ENCODE measurements around the gene ARHGAP40. TPM values are rescaled to one million over a fixed set of nuclear protein-coding genes. Genes with fewer than 3 reads are reported as not detected.

The ARHGAP40 gene
- total RNA-seq, 4 donors from 2014 or later = not detected

GRCh38 chr20:38631155-38632022 is 29.8 kb downstream of the ARHGAP40 start:
- DNase-seq (ENCODE audit: low spot score in 2 of 2) = no peak
- no peaks in the 10 kb centered on the region for H3K36me3 ChIP-seq
- no peak overlapping the region for H3K4me3 ChIP-seq
- H3K27ac ChIP-seq = no peak overlapping the region
- peaks cover 0 to 13% of the 10 kb centered on the region in 2 donors for H3K27me3 ChIP-seq
- no peaks in the 10 kb centered on the region for H3K9me3 ChIP-seq
- TF ChIP-seq EP300 (IDR thresholded peaks at IDR 0.05) = no peak
- no peaks in the 10 kb centered on the region for H3K4me1 ChIP-seq
- 52 to 60% methylated on average over 5 of the region's 5 CpGs for WGBS, 2 donors

GRCh38 chr20:38633577-38634093 is 32.0 kb downstream of the ARHGAP40 start:
- no peak for DNase-seq (ENCODE audit: low spot score in 2 of 2)
- Histone ChIP-seq H3K9me3 (no peaks in the 10 kb centered on the region), H3K27me3 (peaks cover 0 to 13% of the 10 kb centered on the region in 2 donors), H3K36me3 (no peaks in the 10 kb centered on the region), H3K4me3 (no peak overlapping the region), H3K4me1 (no peaks in the 10 kb centered on the region), H3K27ac (no peak overlapping the region)
- TF ChIP-seq POLR2A (IDR thresholded peaks at IDR 0.05) (no peak), EP300 (IDR thresholded peaks at IDR 0.05) (no peak), CTCF (IDR thresholded peaks at IDR 0.05) (peak; percentile 42 to 87 (median 62))
- WGBS, 2 donors = 32 to 33% methylated on average over 13 of the region's 13 CpGs

- Histone ChIP-seq H3K4me3 (no peak overlapping the region), H3K9me3 (no peaks in the 10 kb centered on the region), H3K27me3 (peaks cover 0 to 18% of the 10 kb centered on the region in 2 donors), H3K4me1 (no peaks in the 10 kb centered on the region), H3K27ac (no peak overlapping the region), H3K36me3 (no peaks in the 10 kb centered on the region)
- TF ChIP-seq POLR2A (IDR thresholded peaks at IDR 0.05) (no peak), EP300 (IDR thresholded peaks at IDR 0.05) (no peak), CTCF (IDR thresholded peaks at IDR 0.05) (no peak)
- WGBS, 2 donors = 53 to 68% methylated on average over 3 of the region's 3 CpGs
- no peak for DNase-seq (ENCODE audit: low spot score in 2 of 2)
Observed at GRCh38 chr20:38635721-38636288, 34.2 kb downstream of the ARHGAP40 start.

- WGBS, 2 donors = 17 to 27% methylated on average over 4 of the region's 4 CpGs
- Histone ChIP-seq H3K36me3 (no peaks in the 10 kb centered on the region), H3K27ac (no peak overlapping the region), H3K27me3 (peaks cover 0 to 28% of the 10 kb centered on the region in 2 donors), H3K4me1 (no peaks in the 10 kb centered on the region), H3K4me3 (no peak overlapping the region), H3K9me3 (no peaks in the 10 kb centered on the region)
- no peak for DNase-seq (ENCODE audit: low spot score in 2 of 2)
- no peak for TF ChIP-seq POLR2A (IDR thresholded peaks at IDR 0.05)
- TF ChIP-seq EP300 (IDR thresholded peaks at IDR 0.05) = no peak
- TF ChIP-seq CTCF (IDR thresholded peaks at IDR 0.05) = no peak
Observed at GRCh38 chr20:38640521-38640920, 38.9 kb downstream of the ARHGAP40 start.

GRCh38 chr20:38642498-38642897 is 40.9 kb downstream of the ARHGAP40 start:
- Histone ChIP-seq H3K9me3 (no peaks in the 10 kb centered on the region), H3K4me3 (no peak overlapping the region), H3K27me3 (peaks cover 0 to 48% of the 10 kb centered on the region in 2 donors), H3K36me3 (no peaks in the 10 kb centered on the region), H3K27ac (no peak overlapping the region), H3K4me1 (peaks cover 0 to 9% (median 2%) of the 10 kb centered on the region in 4 donors)
- 71 to 81% methylated on average over 2 of the region's 2 CpGs for WGBS, 2 donors
- no peak for DNase-seq (ENCODE audit: low spot score in 2 of 2)
- TF ChIP-seq CTCF (IDR thresholded peaks at IDR 0.05) (no peak), EP300 (IDR thresholded peaks at IDR 0.05) (no peak), POLR2A (IDR thresholded peaks at IDR 0.05) (no peak)

All from tibial nerve (tissue), 4 donors.